ENCODE measurements around the gene ICAM3.
A peak's percentile ranks its signal among the peaks of the same experiment; 100 is the strongest.

ICAM3 gene

DNA sequence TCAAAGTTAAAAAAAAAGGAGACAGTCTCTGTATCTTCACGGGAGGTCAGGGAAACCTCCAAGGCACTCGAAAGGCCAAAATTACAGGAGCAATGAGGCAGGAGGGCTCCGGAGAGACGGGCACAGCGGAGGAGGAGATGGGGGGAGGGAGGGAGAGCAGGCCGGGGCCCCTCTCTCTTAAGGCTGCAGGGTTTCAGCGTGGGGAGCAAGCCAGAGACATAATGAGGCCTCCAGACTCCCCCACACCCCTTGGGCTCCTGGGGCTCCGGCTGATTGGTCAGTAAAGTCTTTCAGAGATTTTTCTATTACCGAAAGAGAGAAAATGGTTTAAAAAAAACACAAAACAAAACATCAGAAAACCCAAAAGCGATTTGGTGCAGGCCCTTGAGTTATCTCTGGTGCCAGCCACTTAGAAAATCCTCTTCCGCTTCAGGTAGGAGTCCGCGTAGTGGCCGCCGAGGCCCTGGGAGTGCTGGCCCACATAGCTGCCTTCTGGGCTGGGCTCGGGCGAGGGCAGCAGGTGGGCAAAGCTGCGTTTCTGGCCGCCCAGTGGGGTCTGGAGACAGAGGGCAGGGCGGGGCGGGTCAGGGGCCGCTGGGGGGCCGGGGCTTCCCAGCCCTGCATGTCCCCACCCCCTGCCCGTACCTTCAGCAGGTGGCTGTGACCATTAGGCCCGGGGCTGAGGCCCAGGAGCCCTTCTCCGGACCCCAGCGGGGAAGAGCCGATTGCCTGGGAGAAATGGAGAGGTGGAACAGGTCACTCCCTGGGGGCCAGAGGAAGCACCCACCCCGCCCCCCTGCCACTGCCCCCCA, 22.2 kb downstream of the ICAM3 start:
- Histone ChIP-seq H3K27me3 (ENCODE audit: low read length) (no peaks in the 10 kb centered on the region), H3K9me3 (ENCODE audit: insufficient read depth, low read length) (no peaks in the 10 kb centered on the region), H3K4me2 (ENCODE audit: low read depth, low read length, poor library complexity, severe bottlenecking) (no peak overlapping the region), H2AFZ (ENCODE audit: low read depth, low read length, severe bottlenecking) (no peak overlapping the region), H3K79me2 (ENCODE audit: insufficient read depth, low read length) (no peaks in the 10 kb centered on the region), H3K27ac (ENCODE audit: low read depth, low read length) (no peak overlapping the region), H3K4me3 (ENCODE audit: insufficient read depth, low read length, poor library complexity, severe bottlenecking) (no peak overlapping the region), H4K20me1 (ENCODE audit: low read depth, low read length) (no peaks in the 10 kb centered on the region), H3F3A (ENCODE audit: insufficient read depth) (no peaks in the 10 kb centered on the region), H3K9ac (ENCODE audit: low read length) (no peak overlapping the region), H3K36me3 (ENCODE audit: low read length) (no peaks in the 10 kb centered on the region), H3K9me2 (replicated peaks; ENCODE audit: insufficient read depth, low read length) (no peaks in the 10 kb centered on the region)
- TF ChIP-seq EZH2phosphoT487 (conservative IDR thresholded peaks at IDR 0.05; ENCODE audit: low read length): no peak
- TF ChIP-seq, protein P1, sequence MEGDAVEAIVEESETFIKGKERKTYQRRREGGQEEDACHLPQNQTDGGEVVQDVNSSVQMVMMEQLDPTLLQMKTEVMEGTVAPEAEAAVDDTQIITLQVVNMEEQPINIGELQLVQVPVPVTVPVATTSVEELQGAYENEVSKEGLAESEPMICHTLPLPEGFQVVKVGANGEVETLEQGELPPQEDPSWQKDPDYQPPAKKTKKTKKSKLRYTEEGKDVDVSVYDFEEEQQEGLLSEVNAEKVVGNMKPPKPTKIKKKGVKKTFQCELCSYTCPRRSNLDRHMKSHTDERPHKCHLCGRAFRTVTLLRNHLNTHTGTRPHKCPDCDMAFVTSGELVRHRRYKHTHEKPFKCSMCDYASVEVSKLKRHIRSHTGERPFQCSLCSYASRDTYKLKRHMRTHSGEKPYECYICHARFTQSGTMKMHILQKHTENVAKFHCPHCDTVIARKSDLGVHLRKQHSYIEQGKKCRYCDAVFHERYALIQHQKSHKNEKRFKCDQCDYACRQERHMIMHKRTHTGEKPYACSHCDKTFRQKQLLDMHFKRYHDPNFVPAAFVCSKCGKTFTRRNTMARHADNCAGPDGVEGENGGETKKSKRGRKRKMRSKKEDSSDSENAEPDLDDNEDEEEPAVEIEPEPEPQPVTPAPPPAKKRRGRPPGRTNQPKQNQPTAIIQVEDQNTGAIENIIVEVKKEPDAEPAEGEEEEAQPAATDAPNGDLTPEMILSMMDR (IDR thresholded peaks at IDR 0.05; ENCODE audit: insufficient read depth, low read length, poor library complexity, severe bottlenecking): no peak

DNA sequence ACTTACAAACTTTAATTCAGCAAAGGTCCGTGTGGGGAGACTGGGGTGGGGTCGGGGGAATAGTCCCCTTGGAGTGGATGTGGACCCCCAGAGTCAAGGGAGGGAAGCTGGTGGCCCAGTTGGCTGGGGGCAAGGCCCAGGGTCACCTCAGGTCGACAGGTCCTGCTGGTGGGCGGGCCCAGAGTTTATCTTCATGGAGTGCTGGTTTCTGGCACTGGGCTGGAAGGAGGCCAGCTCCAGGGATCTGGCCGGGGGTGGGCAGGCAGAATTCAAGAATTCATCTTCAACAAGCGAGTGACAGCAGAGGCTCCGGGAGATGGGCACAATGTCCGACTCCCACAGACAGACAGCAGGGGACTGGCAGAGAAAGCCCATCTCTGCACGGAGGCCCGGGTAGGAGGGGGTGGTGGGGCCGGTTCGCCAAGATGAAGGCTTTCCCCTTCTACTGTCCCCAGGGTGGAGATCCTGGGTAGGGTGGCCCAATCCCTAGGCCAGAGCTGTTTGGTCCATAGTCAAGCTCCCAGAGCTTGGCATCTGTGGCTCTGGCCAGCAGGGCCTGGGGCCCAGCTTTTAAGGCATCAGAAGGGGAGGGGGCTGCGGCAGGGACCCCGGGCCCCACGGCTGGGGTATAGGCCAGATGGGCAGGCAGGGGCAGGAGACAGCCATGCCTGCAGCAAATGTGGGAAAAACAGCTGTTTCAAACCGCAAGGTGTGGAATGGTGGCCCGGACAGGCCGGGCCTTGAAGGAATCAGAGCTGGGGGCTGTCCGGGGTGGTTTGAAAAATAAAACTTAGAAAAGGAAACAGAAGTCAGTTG, 23.0 kb downstream of the ICAM3 start:
- Histone ChIP-seq H3K9me3 (ENCODE audit: insufficient read depth, low read length) (no peaks in the 10 kb centered on the region), H2AFZ (ENCODE audit: low read depth, low read length, severe bottlenecking) (no peak overlapping the region), H3K36me3 (ENCODE audit: low read length) (no peaks in the 10 kb centered on the region), H3K27ac (ENCODE audit: low read depth, low read length) (0 out of 2 replicates have a peak overlapping the region, but pooled peaks have one; percentile 6), H3K27me3 (ENCODE audit: low read length) (no peaks in the 10 kb centered on the region), H3K9ac (ENCODE audit: low read length) (peak overlapping the region; percentile 72), H4K20me1 (ENCODE audit: low read depth, low read length) (no peaks in the 10 kb centered on the region), H3K9me2 (replicated peaks; ENCODE audit: insufficient read depth, low read length) (no peaks in the 10 kb centered on the region), H3K4me2 (ENCODE audit: low read depth, low read length, poor library complexity, severe bottlenecking) (peak overlapping the region; percentile 61), H3K79me2 (ENCODE audit: insufficient read depth, low read length) (no peaks in the 10 kb centered on the region), H3K4me3 (ENCODE audit: insufficient read depth, low read length, poor library complexity, severe bottlenecking) (peak overlapping the region; percentile 68), H3F3A (ENCODE audit: insufficient read depth) (no peaks in the 10 kb centered on the region)
- TF ChIP-seq, protein P1 (IDR thresholded peaks at IDR 0.05; ENCODE audit: insufficient read depth, low read length, poor library complexity, severe bottlenecking): no peak
- TF ChIP-seq EZH2phosphoT487 (conservative IDR thresholded peaks at IDR 0.05; ENCODE audit: low read length): no peak

DNA sequence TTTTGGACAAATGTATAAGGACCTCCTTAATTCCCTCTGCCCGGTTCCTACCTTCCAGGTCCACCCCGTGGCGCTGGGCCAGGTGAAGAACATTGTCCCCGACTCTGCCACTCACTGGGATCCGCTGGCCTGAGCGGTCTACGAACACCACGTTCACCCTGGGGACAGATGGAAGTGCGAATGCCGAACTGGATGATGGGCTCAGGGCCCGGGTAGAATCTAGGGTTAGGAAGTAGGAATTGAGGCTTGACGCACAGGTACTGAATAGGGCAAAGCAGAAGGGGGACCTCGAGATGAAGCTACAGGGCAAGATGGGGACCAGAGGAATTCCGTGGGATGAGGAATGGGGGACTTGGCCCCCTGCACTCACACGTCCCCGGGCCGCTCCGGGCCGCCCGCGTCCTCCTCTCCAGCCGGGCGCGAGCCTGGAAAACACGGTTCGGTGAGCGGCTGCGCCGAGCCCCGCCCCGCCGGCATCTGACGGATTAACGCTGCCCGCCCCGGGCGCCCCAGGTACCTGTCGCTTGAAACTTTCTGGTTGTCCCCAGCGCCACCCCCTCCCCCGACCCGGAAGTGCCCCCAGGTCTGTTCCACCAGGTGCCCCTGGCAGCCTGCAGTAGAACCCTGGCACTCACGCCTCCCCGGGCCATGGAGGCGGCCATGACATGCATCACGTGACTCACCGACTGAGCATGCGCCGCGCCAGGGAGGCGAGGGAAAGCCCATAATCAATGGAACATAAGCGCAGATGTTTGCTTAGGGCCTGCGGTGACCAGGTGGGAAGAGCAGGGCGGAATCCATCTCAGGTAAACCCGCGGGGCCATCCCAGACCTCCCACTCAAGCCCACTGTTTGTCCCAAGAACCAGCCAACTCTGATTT, 23.8 kb downstream of the ICAM3 start, which contains the start of gene FDX2:
Gene FDX2 (minus strand): TSS at position 681 of the 880 bp plus-strand sequence. CDS start 19 bp downstream, at position 662.
- H4K20me1 ChIP-seq (ENCODE audit: low read depth, low read length): no peaks in the 10 kb centered on the region
- H3K36me3 ChIP-seq (ENCODE audit: low read length): no peaks in the 10 kb centered on the region
- no peaks in the 10 kb centered on the region for H3F3A ChIP-seq (ENCODE audit: insufficient read depth)
- H3K9ac ChIP-seq (ENCODE audit: low read length): peak within 1 kb of the TSS; percentile 72
- H3K27me3 ChIP-seq (ENCODE audit: low read length): no peaks in the 10 kb centered on the region
- TF ChIP-seq EZH2phosphoT487 (conservative IDR thresholded peaks at IDR 0.05; ENCODE audit: low read length): no peak
- TF ChIP-seq, protein P1 (IDR thresholded peaks at IDR 0.05; ENCODE audit: insufficient read depth, low read length, poor library complexity, severe bottlenecking): no peak
- H3K27ac ChIP-seq (ENCODE audit: low read depth, low read length): peak within 1 kb of the TSS; percentile 27
- H3K9me2 ChIP-seq (replicated peaks; ENCODE audit: insufficient read depth, low read length): no peaks in the 10 kb centered on the region
- no peaks in the 10 kb centered on the region for H3K9me3 ChIP-seq (ENCODE audit: insufficient read depth, low read length)
- no peaks in the 10 kb centered on the region for H3K79me2 ChIP-seq (ENCODE audit: insufficient read depth, low read length)
- peak within 1 kb of the TSS; percentile 61 for H3K4me2 ChIP-seq (ENCODE audit: low read depth, low read length, poor library complexity, severe bottlenecking)
- H3K4me3 ChIP-seq (ENCODE audit: insufficient read depth, low read length, poor library complexity, severe bottlenecking): peak within 1 kb of the TSS; percentile 68
- H2AFZ ChIP-seq (ENCODE audit: low read depth, low read length, severe bottlenecking): peak within 1 kb of the TSS; percentile 92

Data from SU-DHL-6 (cell line).